SIG-M5 treated with dmso at 0.1 percent for 504 hours (cell line): ENCODE measurements around the gene TIMP3.
A peak's percentile ranks its signal among the peaks of the same experiment; 100 is the strongest.

Experiments
- DNase-seq: peaks from one replicate; lab custom pipeline; 2025; ENCODE audit not compliant: unreplicated experiment; lab: John Stamatoyannopoulos, UW

TIMP3 gene

GRCh38 chr22:32827049-32827602, 25.6 kb downstream of the TIMP3 start:
- DNase-seq: no peak

GRCh38 chr22:32828150-32828549, 26.6 kb downstream of the TIMP3 start:
- no peak for DNase-seq

- no peak for DNase-seq
Measured at GRCh38 chr22:32828561-32828960, 27.1 kb downstream of the TIMP3 start.

- no peak for DNase-seq
Measured at GRCh38 chr22:32829451-32829851, 27.9 kb downstream of the TIMP3 start.

GRCh38 chr22:32830473-32830872, 29.0 kb downstream of the TIMP3 start:
- DNase-seq: no peak

GRCh38 chr22:32830957-32831356, 29.5 kb downstream of the TIMP3 start:
- DNase-seq: no peak

GRCh38 chr22:32831584-32831983, 30.1 kb downstream of the TIMP3 start:
- DNase-seq: no peak

GRCh38 chr22:32832174-32832573, 30.7 kb downstream of the TIMP3 start:
- no peak for DNase-seq

GRCh38 chr22:32836280-32837123, 35.0 kb downstream of the TIMP3 start:
- peak; percentile 17 for DNase-seq

GRCh38 chr22:32837142-32837541, 35.6 kb downstream of the TIMP3 start:
- DNase-seq: no peak

GRCh38 chr22:32837803-32838202, 36.3 kb downstream of the TIMP3 start:
- no peak for DNase-seq

GRCh38 chr22:32839831-32840584, 38.5 kb downstream of the TIMP3 start:
- no peak for DNase-seq

GRCh38 chr22:32841175-32841574, 39.7 kb downstream of the TIMP3 start:
- DNase-seq: no peak

GRCh38 chr22:32842486-32842885, 41.0 kb downstream of the TIMP3 start:
- DNase-seq: no peak

- no peak for DNase-seq
Measured at GRCh38 chr22:32843300-32843699, 41.8 kb downstream of the TIMP3 start.

- no peak for DNase-seq
Measured at GRCh38 chr22:32844251-32844650, 42.7 kb downstream of the TIMP3 start.

- no peak for DNase-seq
Measured at GRCh38 chr22:32846780-32847491, 45.4 kb downstream of the TIMP3 start.

- DNase-seq: no peak
Measured at GRCh38 chr22:32848226-32848625, 46.7 kb downstream of the TIMP3 start.

- DNase-seq: no peak
Measured at GRCh38 chr22:32849501-32849900, 48.0 kb downstream of the TIMP3 start.

- no peak for DNase-seq
Measured at GRCh38 chr22:32850157-32850556, 48.7 kb downstream of the TIMP3 start.
